GM12892 (cell line): ENCODE measurements around the gene GLO1.

Experiments used
- POLR2A ChIP-seq: IDR thresholded peaks from 2 replicates; pipeline ENCODE4 v1.6.1; 2011; ENCODE audit warnings: low read depth, low read length, control low read depth
- TAF1 ChIP-seq: IDR thresholded peaks from 2 replicates; pipeline ENCODE4 v1.6.1; 2011; ENCODE audit warnings: low read depth, mild to moderate bottlenecking, control low read depth, low read length, borderline replicate concordance

DNA sequence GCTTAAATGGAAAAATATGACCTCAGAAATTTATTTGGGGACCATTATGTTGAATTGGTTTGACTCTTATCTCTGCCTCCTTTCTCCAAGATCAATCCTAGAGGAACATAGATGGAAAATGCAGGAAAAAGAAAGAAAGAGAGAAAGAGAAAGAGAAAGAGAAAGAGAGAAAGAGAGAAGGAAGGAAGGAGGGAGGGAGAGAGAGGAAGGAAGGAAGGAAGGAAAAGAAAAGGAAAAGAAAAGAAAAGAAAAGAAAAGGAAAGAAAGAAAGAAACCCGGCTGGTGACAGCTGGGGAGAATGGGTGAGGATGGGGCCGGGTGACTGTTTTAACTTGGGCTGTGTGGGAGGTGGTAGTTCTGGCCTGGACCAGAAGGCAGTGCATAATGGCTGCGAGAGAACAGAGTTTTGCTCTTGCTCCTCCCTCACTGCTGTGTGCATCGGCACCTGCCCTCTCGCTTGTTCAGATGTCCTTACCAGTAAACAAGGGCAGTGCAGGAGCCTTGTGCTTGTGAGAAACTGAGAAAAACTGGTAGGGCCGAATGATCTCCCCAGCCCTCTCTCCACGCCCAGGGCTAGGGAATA lies 24.7 kb downstream of the GLO1 start:
- no peak for TF ChIP-seq TAF1
- TF ChIP-seq POLR2A, result no peak
